Measurements from ENCODE around the gene C11orf52. TPM values are rescaled to one million over a fixed set of nuclear protein-coding genes. Genes with fewer than 3 reads are reported as not detected.

Gene C11orf52
- total and polyA plus RNA-seq, 2 of the 13 experiments (the other 11 are each of a cell fraction or from before 2014, with no cell fraction given) = 7.4 to 11.0 TPM

GRCh38 chr11:111918390-111919256, at the start of gene C11orf52 (continued):
- TF ChIP-seq ZNF12 (CRISPR knock-in tag; IDR thresholded peaks at IDR 0.05) (no peak), ZNF687 (CRISPR knock-in tag; IDR thresholded peaks at IDR 0.05) (peak; percentile 70), ZNF761 (CRISPR knock-in tag; conservative IDR thresholded peaks at IDR 0.05) (no peak), ZBTB2 (CRISPR knock-in tag; IDR thresholded peaks at IDR 0.05; ENCODE audit: low read depth) (no peak), ZBTB25 (CRISPR knock-in tag; IDR thresholded peaks at IDR 0.05) (no peak), GATAD1 (CRISPR knock-in tag; IDR thresholded peaks at IDR 0.05) (no peak), GABPA (IDR thresholded peaks at IDR 0.05; ENCODE audit: low read depth, low read length) (no peak), GABPA (CRISPR knock-in tag; IDR thresholded peaks at IDR 0.05; ENCODE audit: low read depth) (peak; percentile 71), NFIC (IDR thresholded peaks at IDR 0.05; ENCODE audit: low read length) (0 out of 2 replicates have a peak, but pooled peaks have one; percentile 22), KIAA2018 (CRISPR knock-in tag; IDR thresholded peaks at IDR 0.05; ENCODE audit: borderline replicate concordance) (no peak), HNF4G (IDR thresholded peaks at IDR 0.05; ENCODE audit: borderline replicate concordance, low read depth, low read length) (peak; percentile 42), HNF4G (CRISPR knock-in tag; IDR thresholded peaks at IDR 0.05; ENCODE audit: borderline replicate concordance, low read depth) (no peak), NR2F6 (IDR thresholded peaks at IDR 0.05) (no peak), NR2F6 (CRISPR knock-in tag; IDR thresholded peaks at IDR 0.05) (no peak)
